H1 (cell line): ENCODE data around the gene PRKCD.

Experiments used
- BCL11A ChIP-seq, 2 experiments: IDR thresholded peaks; one replicate each; pipeline ENCODE4 v1.6.1; 2011; ENCODE audit warnings: low read depth in 2 of 2, low read length in 2 of 2, mild to moderate bottlenecking in 2 of 2
- CEBPB ChIP-seq: IDR thresholded peaks from 2 replicates; pipeline ENCODE4 v1.6.1; 2012; ENCODE audit warnings: low read depth, low read length
- EP300 ChIP-seq, 2 experiments: IDR thresholded peaks; 1 replicate in 1 of 2; 2 replicates in 1 of 2; pipeline ENCODE4 v1.6.1; 2011 to 2012; ENCODE audit warnings: low read depth in 2 of 2, low read length in 2 of 2, mild to moderate bottlenecking in 2 of 2, borderline replicate concordance in 1 of 2, inconsistent platforms in 1 of 2, moderate library complexity in 1 of 2
- EZH2 ChIP-seq: fragments of 200-600 bp; sonication (generic); IDR thresholded peaks from 2 replicates; pipeline ENCODE4 v1.7.1; 2012; ENCODE audit warnings: low read depth, mild to moderate bottlenecking, moderate library complexity, low read length, inconsistent platforms; ENCODE audit not compliant: severe bottlenecking
- GTF2F1 ChIP-seq: IDR thresholded peaks from 2 replicates; pipeline ENCODE4 v1.6.1; 2012; ENCODE audit warnings: low read depth, low read length, improper control_type of control experiment, borderline replicate concordance
- HDAC6 ChIP-seq: IDR thresholded peaks from one replicate; pipeline ENCODE4 v1.7.1; 2012; ENCODE audit warnings: low read depth, mild to moderate bottlenecking, inconsistent platforms, low read length, moderate library complexity
- JUND ChIP-seq: IDR thresholded peaks from 2 replicates; pipeline ENCODE4 v1.6.1; 2011; ENCODE audit warnings: mild to moderate bottlenecking, improper control_type of control experiment, low read length
- MAFK ChIP-seq: IDR thresholded peaks from 2 replicates; pipeline ENCODE4 v1.6.1; 2012; ENCODE audit warnings: low read depth, mild to moderate bottlenecking, improper control_type of control experiment, low read length
- NRF1 ChIP-seq: IDR thresholded peaks from 2 replicates; pipeline ENCODE4 v1.6.1; 2011; ENCODE audit warnings: mild to moderate bottlenecking, low read depth, low read length, improper control_type of control experiment
- POLR2A ChIP-seq, 2 experiments: IDR thresholded peaks; 1 replicate in 1 of 2; 2 replicates in 1 of 2; pipeline ENCODE4 v1.6.1; 2011; ENCODE audit warnings: low read depth in 2 of 2, low read length in 2 of 2, mild to moderate bottlenecking in 2 of 2; ENCODE audit errors: control extremely low read depth in 1 of 2
- POLR2AphosphoS5 ChIP-seq: IDR thresholded peaks from 2 replicates; pipeline ENCODE4 v1.6.1; 2011; ENCODE audit warnings: low read depth, low read length
- SP2 ChIP-seq: IDR thresholded peaks from 2 replicates; pipeline ENCODE4 v1.6.1; 2012; ENCODE audit warnings: mild to moderate bottlenecking, low read length, inconsistent platforms
- TF ChIP-seq, protein P1 (sequence below), 3 experiments: IDR thresholded peaks; 1 replicate in 2 of 3; 2 replicates in 1 of 3; pipeline versions ENCODE4 v1.5.1 to v1.6.1; 2011; ENCODE audit warnings: low read length in 3 of 3, mild to moderate bottlenecking in 3 of 3, inconsistent platforms in 2 of 3, low read depth in 1 of 3, moderate library complexity in 1 of 3; ENCODE audit not compliant: insufficient read depth in 1 of 3; ENCODE audit errors: control extremely low read depth in 1 of 3
- TF ChIP-seq, protein P2 (sequence below): IDR thresholded peaks from 2 replicates; pipeline ENCODE4 v1.6.1; 2012; ENCODE audit warnings: inconsistent platforms

DNA sequence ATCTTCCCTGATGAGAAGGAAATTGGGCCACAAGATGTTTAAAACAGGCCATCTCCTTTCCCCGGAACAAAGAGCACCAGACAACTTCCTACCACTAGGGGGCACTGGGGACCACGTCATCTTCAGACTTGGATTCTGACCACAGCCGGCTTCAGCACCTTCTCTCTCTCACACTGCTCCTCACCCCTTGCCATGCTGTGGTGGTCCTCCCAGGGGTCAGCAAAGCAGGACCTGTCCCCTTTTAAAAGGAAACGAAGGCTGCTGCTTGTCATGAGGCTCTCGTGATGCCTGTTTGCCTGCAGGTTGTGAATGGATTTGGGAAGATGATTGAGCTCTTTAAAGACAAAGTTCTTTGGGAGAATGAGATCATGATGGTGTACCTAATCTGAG, 47.0 kb upstream of the PRKCD start:
- TF ChIP-seq BCL11A (IDR thresholded peaks at IDR 0.05; ENCODE audit: low read depth in 2 of 2, low read length in 2 of 2) (no peak), POLR2AphosphoS5 (no peak), POLR2A (IDR thresholded peaks at IDR 0.05; ENCODE audit: control extremely low read depth in 1 of 2, low read depth in 2 of 2, low read length in 2 of 2) (no peak), SP2 (no peak), EP300 (IDR thresholded peaks at IDR 0.05; ENCODE audit: borderline replicate concordance in 1 of 2, low read depth in 2 of 2, low read length in 2 of 2) (no peak), CEBPB (no peak), GTF2F1 (no peak), EZH2 (no peak), HDAC6 (no peak), JUND (peak; percentile 41; the same call in 1 of the 2 replicates), MAFK (no peak), NRF1 (no peak)
- TF ChIP-seq, protein P1, sequence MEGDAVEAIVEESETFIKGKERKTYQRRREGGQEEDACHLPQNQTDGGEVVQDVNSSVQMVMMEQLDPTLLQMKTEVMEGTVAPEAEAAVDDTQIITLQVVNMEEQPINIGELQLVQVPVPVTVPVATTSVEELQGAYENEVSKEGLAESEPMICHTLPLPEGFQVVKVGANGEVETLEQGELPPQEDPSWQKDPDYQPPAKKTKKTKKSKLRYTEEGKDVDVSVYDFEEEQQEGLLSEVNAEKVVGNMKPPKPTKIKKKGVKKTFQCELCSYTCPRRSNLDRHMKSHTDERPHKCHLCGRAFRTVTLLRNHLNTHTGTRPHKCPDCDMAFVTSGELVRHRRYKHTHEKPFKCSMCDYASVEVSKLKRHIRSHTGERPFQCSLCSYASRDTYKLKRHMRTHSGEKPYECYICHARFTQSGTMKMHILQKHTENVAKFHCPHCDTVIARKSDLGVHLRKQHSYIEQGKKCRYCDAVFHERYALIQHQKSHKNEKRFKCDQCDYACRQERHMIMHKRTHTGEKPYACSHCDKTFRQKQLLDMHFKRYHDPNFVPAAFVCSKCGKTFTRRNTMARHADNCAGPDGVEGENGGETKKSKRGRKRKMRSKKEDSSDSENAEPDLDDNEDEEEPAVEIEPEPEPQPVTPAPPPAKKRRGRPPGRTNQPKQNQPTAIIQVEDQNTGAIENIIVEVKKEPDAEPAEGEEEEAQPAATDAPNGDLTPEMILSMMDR (IDR thresholded peaks at IDR 0.05; ENCODE audit: control extremely low read depth in 1 of 3, insufficient read depth in 1 of 3, low read depth in 1 of 3, low read length in 3 of 3) = peak; percentile 90 to 95 (median 90)
- TF ChIP-seq, protein P2, sequence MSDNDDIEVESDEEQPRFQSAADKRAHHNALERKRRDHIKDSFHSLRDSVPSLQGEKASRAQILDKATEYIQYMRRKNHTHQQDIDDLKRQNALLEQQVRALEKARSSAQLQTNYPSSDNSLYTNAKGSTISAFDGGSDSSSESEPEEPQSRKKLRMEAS = no peak
